Left colon (tissue), 2 donors: ENCODE data around the gene KANSL3. TPM values are rescaled to one million over a fixed set of nuclear protein-coding genes. Genes with fewer than 3 reads are reported as not detected.
A peak's percentile ranks its signal among the peaks of the same experiment; 100 is the strongest.

Experiments used
- ATAC-seq: fragments of 200-7000 bp; cut with Tn5 transposase; one replicate; pipeline ENCODE4 v1.9.1; 2020; ENCODE audit warnings: mild to moderate bottlenecking, moderate library complexity
- DNase-seq, 2 donors: peaks; one replicate each; pipeline ENCODE4 v3.0.0-alpha.2; 2020
- intact Hi-C, 2 donors: fragments of 100-400 bp; cut with DNase I in 1 of 2; cut with micrococcal nuclease in 1 of 2; formaldehyde crosslinking; loops; one replicate each; pipeline versions ENCODE4 v1.11.2 to v1.14.0; 2022; cut with DNase I, micrococcal nuclease
- total RNA-seq, 2 donors: library from RNA; stranded (reverse); fragmentation: NEBNext Ultra II Directional; extraction: Animal tissue kit (Norgen Biotek cat#: 25700); gene quantifications; one replicate each; pipeline ENCODE4 v1.2.1, GENCODE V29; 2021
- donor health status: DM: no; HTN: no; CAD: no.
- donor health status: DM: yes; HTN: yes; CAD: no.

Gene KANSL3
- total RNA-seq, 2 donors from 2014 or later = 39.3 to 40.7 TPM

DNA sequence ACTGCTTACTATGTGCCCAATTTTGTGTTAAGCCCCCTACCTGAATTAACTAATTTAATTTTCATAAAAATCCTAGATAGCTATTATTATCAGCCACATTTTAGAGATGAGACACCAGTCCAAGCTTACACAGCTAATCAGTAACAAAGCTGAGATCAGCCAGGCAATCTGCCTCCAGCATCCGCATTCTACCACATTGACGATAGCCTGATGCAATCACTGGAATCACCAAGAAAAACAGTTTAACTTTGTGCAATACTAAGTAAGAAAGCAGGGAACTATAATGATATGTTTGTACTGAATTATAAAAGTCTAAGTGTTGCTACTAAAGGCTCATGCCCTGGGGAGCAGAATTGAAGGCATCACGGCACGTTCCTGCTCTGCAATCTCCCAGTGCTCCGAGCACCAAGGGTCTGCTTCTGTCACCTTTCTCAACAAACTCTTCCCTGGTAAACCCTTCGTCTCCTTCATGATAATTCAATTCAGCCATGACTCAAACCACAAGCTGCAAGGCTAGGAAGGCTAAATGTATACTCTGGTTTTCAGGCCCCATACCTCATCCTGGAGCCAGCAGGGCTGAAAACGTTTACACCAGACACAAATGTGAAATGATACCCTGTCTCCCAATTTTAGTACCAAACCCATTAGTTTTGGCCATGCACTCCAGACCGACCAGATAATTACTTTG lies 19.4 kb downstream of the KANSL3 start:
- ATAC-seq (no peak), DNase-seq (no peak)
- intact Hi-C loops = no loop called here

DNA sequence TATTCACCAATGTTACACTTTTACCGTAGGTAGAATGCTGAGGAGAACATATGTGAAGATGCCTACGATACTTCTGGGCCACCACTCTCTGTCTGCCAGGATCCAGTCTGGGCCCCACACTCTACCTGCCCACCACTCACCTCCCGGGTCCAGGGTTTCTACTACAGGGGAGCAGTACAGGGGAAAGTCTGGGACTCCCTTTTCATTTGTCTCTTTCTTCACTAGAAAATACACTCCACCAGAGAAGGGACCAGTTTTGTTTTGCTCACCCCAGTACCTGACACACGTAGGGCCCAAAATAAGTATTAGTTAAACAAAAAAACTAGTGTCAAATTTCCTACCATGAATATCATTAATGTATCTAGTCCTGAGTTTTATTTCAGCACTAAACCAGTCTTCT lies 21.1 kb downstream of the KANSL3 start:
- no peak for ATAC-seq
- intact Hi-C loops = no loop called here
- DNase-seq = no peak

DNA sequence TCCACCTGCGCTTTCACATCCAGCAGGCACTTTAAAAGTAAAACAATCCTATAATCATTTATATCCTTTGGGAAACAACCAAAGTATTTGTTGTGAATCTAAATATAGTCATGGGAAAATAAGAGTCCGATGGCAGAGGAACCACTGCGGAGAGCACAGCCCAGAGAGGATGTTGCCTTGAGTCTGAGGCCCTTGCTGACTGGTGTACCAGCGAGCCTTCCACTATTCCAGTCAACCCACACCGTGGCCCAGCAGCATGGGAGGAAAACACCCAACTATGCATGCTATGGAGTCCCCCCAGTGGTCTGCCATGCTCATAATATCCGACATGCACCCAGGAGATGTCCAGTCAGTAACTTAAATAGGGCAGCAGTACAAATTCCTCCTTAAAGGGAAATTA lies 21.6 kb downstream of the KANSL3 start:
- DNase-seq (no peak), ATAC-seq (no peak)
- intact Hi-C loops = no loop called here

DNA sequence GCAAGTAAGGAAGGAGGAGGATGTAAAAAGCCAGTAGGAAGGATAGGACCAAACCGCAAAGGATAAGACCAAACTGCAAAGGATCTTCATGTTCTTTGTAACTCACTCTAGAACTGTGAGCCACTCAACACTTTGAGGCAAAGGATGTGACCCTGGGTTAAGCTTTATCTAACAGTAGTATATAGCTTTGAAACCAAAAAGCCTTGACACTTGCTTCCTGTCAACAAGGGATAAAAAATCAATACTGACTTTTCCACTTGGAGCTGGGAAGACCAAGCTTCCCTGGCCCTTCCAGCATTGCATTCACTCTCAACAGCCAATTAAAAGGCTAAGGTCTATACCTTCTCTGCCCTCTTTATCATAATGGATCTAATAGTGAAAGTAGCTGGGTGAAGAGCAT lies 22.0 kb downstream of the KANSL3 start:
- intact Hi-C loops = no loop called here
- ATAC-seq = no peak
- no peak for DNase-seq

DNA sequence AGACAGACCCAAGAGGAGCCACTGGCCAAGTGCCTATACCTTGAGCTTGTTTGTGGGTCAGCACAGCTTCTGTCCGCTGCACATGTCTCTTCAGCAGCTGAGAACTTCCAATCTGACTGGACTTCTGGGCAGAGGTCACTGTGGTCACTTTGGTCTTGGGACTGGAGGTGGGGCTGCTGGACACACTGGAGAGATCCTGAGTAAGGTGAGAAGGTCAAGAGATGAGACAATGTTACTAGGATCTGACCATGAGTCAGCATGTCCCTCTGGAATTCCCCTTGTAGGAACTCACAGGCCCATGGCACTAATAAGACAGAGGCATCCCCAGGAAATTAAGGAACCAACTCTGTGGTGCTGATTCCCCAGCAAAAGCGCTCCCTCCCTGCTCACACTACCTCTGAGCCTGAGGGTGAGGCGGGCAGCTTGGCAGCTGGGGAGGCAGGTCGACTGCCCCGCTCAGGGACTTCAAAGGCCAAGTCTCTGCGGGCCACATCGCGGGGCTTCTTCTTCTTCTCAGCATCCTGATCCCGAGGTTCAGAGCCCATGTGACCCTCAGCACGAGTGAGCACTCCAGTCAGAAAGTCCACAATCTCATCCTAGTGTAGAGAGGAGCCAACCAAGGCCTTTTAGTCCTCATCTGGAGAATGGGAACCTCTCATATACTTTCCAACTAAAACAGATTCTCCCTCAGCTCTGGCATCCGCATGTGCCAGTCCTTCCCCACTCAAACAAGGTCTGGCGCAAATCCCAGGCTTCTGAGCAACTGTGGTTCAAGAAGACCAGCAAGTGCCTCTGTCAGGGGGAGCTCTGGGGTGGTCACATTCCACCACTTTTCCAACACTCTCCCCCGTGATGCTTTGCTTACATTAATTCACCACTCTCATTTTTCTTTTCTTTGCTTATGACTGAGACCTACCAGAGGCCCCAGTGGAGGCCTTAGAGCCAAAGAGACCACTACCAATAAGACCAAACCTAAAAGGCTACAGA lies 29.4 kb downstream of the KANSL3 start:
- intact Hi-C loops = no loop called here
- DNase-seq (no peak), ATAC-seq (no peak)

DNA sequence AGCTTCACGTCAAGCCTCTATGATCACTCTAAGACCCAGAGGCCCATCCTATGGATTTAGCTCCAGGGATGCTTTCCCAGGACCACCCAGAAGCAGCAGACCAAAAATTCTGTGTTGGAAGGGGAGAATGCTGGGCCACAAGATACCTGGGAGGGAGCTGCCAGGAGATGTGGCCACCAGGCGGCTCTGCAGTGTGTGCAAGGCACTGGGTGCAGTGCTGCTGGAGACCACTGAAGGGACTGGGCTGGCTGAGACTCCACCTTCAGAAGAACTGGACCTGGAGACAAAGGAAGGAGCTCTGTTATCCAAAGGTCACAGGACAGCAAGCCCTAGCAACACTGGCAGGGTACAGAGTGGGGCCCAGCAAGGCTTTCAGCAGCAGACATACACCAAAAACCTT lies 34.0 kb downstream of the KANSL3 start:
- DNase-seq (no peak), ATAC-seq (no peak)
- intact Hi-C loops = no loop called here

DNA sequence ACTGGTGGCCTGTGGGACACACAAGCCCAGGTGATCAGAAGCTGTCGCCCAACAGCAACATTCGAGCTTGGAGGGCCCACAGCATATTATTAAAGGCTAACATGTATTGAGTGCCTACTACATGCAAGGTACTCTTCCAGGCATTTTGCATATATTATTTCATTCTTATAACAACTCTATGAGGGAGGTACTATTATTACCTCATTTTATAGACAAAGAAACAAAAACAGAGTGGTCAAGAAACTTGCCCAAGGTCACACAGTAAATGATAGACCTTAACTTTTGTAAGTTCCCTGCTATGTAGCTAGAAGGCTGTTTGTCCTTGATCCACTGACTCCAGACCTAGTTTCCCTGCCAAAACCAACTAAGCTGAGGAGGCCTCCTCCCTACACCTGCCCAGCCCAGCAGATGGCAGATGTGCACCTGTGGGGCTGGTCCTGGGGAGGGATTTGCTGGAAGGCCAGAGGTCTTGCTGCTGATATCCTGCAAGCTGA lies 35.7 kb downstream of the KANSL3 start:
- intact Hi-C loops = no loop called here
- peak; percentile 55 to 59 for DNase-seq
- peak; percentile 91 for ATAC-seq

DNA sequence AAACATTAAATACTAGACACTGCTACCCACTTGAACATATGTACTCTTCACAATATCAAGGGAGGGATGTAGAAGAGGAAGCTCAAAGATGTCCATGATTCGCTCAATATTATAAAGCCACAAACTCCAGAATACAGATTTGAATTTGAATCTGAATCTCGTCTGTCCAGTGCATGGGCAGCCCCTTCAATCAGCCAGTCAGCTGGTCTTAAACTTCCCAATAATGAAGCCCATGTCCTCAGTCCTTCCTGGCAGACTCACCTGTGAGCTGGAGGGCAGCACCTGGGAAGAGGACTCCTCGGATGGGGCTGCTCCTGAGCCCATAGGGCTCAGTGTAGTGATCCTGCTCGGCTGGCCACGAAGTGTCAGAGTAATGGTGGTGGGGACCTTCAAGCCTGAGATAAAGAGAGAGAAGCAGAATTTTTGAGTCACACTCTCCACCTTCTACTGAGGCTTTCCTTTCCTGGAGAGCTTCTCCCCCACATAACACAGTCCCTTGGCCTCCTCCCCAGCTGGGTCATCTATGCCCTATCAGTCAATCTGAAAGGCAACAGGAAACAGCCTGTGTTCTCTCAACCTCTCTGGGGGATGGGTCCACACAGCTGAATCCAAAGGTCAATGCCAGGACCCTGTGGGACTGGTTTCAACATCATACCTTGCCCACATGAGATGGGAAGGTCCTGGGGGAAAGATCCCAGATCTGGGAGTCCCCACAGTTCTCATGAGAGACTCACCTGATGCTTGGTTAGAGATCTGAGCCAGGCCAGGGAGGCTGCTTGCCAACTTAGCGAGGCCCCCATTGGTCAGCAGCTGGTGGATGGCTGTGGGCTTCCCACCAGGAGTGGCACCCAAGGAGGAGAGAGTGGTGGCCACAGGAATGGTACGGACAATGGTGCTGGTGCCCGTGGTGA lies 36.5 kb downstream of the KANSL3 start:
- ATAC-seq = peak; percentile 54
- intact Hi-C loops = no loop called here
- no peak for DNase-seq

DNA sequence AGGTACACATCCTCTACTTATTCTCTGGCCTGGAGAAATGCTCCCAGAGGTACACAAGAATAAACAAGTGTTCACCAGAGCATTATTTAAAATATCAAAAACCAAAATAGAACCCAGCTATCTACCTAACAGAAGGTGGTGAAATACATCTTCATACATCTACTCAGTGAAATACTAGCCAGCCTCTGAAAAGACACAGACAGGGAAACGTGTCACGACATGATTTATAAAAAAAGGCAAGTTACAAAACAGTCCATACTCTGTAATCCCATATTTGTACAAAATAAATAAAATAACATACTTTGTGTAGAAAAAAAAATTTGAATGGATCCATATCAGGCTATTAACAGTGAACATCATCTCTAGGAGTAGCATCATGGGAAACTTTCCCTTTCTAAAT lies 38.2 kb downstream of the KANSL3 start:
- ATAC-seq = no peak

DNA sequence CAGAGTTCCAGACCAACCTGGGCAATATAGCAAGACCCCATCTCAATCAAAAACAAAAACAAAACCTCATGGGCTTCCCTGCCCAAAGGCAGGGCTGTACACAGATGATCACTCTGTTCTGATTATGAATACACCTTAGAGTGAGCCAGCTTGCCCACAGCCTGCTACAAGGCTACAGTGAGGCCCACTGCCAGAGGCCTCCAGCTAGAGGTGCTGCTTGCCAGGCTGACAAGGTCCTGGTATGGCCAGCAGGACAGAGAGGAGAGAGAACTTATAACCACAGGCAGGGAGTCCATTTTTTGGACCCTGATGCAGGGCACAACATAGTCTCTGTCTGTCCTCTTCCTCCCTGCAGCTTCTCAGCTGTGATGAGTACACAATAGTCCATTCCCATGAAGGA lies 41.5 kb downstream of the KANSL3 start:
- ATAC-seq (no peak), DNase-seq (no peak)
- intact Hi-C loops = no loop called here

More for the DNA sequence above, 38.2 kb downstream of the KANSL3 start:
- no peak for DNase-seq
- intact Hi-C loops = no loop called here

DNA sequence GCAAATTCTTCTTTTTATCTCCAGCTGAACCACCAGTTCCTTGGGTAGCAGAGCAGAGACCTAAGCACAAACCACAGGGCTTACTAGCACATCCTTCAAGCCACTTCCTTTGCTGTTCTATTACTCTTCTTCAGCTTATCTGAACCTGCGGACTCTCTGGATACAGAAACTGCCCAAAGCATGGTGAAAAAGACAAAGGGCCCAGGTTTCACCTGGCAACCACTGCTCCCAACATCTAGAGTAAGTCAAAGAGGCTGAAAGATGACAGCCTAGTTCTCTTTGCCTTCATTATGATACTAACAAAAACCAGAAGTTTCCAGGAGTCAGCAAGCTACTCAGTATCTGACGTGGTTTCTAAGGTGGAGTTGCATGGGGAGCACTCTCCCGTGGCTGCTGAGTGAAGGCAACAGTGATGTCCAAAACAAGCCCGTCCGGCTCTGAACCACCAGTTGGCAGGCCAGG lies 43.4 kb downstream of the KANSL3 start:
- ATAC-seq (no peak), DNase-seq (no peak)
- intact Hi-C loops = no loop called here

DNA sequence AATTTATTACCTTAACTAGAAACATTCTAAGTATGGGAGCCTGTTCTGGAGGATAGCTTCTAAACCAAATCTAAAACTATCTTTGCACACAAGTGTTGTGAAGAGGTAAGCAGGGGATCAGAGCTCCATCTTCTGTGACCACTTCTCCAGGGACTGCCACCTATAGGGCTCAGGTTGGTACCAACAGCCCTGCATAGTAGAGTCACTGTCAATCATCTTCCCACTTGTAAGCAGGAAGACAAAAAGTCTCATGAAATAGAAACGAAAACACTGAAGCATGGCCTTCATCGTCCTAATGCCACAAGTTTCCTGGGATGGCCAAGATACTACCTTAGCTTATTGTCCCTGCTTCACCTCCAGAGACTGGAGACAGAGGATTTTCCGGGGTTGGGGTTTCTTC lies 43.8 kb downstream of the KANSL3 start:
- no peak for DNase-seq
- intact Hi-C loops = no loop called here
- no peak for ATAC-seq

DNA sequence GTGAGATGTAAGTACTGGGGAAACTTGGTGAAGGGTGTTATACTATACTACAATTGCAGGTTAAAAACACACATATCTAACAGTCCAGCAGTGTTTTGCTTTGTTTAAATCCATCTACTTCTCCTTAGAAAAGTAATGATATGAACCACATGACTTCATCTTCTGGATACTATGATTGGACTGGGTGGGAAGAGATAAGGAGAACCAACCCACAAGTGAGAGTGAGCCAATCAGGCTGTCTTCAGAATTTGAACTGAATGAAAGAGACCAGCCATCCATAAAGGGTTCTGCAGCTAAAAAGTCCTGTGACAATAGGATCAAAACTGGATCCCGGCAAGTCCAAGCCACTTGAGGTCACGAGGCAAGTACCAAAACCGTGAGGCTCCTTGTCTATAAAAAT lies 46.6 kb downstream of the KANSL3 start:
- intact Hi-C loops = no loop called here
- ATAC-seq = peak; percentile 20

DNA sequence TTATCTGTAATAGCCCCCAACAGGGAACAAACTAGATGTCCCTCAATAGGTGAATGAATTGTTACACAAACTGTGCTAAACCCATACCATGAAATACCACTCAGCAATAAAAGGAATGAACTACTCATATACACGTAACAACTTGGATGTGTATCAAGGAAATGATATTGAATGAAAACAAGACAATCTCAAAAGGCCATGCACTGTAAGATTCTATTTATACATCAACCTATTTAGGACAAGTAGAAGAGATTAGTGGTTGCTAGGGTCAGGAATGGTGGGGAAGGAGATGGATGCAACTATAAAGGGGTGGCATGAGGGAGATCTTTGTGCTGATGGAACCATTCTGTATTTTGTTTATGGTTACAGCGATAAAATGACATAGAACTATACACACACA lies 47.1 kb downstream of the KANSL3 start:
- no peak for DNase-seq
- intact Hi-C loops = no loop called here
- ATAC-seq = peak; percentile 60

More for the DNA sequence above, 46.6 kb downstream of the KANSL3 start:
- no peak for DNase-seq

DNA sequence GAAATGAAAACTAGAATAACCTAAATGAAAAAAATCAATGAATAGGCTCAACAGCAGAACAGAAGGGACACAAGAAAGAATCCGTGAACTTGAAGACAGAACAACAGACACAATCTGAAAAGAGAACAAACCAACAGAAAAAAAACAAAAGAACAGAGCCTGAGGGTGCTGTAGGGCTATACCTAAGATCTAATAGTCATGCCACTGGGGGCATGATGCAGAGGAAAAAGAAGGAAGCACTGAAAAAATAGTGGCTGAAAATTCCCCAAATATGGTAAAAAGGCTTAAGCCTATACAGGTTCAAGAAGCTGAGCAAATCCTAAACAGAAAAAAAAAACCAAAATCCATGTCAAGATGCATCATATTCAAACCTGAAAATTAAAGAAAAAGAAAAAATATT lies 50.3 kb downstream of the KANSL3 start:
- intact Hi-C loops = no loop called here

DNA sequence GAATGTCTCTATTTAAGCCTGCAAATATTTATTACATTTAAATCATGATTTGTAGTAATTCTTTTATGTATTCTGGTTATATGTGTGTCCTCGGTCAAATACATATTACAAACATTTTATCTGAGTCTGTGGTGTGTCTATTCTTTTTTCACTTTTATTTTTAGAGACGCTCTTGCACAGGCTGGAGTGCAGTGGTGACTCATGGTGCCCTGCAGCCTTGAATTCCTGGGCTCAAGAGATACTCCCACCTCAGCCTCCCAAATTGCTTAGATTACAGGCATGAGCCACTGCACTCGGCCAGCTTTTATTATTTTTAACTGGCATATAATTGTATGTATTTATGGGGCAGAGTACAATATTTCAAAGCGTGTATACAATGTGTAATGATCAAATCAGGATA lies 54.1 kb downstream of the KANSL3 start:
- DNase-seq = no peak
- no peak for ATAC-seq
- intact Hi-C loops = no loop called here

More for the DNA sequence above, 50.3 kb downstream of the KANSL3 start:
- DNase-seq (no peak), ATAC-seq (no peak)

DNA sequence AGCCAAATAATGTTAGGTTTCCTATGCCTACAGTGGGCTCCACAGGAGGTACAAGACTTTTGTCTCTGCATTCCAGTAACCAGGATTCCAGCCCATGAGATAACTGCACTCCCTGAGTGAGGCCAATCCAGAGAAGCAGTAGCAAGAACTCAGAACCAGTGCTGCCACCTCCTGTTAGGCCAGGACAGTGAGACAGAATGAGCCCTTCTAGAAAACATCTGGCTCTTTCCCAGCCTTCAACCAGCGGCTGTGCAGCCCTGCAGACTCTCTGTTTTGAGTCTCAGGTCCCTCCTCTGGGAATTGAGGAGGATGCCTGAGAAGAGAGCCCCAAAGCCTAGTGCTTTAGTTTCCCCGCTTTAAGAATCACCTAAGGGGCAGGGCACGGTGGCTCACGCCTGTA lies 57.3 kb downstream of the KANSL3 start:
- DNase-seq (peak in 1 of 2 donors; percentile 32), ATAC-seq (peak; percentile 74)
- intact Hi-C loops = no loop called here

DNA sequence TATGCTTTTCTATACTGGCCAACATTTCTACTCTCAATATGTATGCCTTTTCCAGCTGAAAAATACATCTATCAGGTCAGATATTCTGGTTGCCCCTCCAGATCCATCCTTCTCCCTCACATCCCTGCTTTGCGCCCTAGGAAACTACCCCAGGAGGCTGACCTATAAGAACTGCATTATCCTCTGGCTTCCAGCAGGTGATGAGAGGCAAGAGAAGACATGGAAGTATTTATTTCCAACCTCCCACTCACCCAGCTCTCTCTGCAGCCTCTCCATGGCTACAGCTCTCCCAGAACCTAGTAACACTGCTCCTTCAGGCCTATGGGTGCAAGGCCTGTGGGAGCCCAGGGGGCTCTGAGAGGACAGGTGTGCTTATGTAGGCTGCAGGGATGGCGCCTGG lies 58.7 kb downstream of the KANSL3 start:
- intact Hi-C loops = no loop called here
- ATAC-seq = no peak
- no peak for DNase-seq

DNA sequence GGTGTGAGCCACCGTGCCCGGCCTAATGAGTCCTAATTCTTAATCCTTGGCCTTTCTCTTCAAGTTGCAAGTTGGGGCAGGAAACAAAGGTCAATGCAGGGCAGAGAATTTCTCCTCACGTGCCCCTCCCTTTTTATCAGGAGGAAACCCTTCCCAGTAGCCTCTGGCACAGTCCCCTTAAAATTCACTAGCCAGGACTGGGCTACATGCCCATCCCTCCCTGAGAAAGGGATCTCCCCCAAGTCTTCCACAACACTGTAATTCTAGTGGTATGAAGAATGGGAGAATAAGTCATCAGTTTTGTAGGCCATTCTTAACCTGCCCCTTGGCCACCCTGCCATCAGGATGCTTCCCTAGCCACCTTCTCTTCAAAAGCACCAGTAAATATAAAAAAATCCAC lies 59.4 kb downstream of the KANSL3 start:
- no peak for DNase-seq

More for the DNA sequence above, 59.4 kb downstream of the KANSL3 start:
- intact Hi-C loops = no loop called here
- no peak for ATAC-seq
